Occipital lobe (tissue), 2 donors: ENCODE results near the gene SPHK1. TPM values are rescaled to one million over a fixed set of nuclear protein-coding genes. Genes with fewer than 3 reads are reported as not detected.

Source experiments
- DNase-seq: peaks from one replicate; lab custom pipeline; 2025; lab: John Stamatoyannopoulos, UW
- total RNA-seq: library from RNA; depleted of rRNA; stranded (reverse); fragments of >200 nt; gene quantifications from one replicate; pipeline ENCODE4 v1.2.3, GENCODE V29; 2014

SPHK1 gene
- total RNA-seq, 1 donor from 2014 or later: 0.78 TPM

DNA sequence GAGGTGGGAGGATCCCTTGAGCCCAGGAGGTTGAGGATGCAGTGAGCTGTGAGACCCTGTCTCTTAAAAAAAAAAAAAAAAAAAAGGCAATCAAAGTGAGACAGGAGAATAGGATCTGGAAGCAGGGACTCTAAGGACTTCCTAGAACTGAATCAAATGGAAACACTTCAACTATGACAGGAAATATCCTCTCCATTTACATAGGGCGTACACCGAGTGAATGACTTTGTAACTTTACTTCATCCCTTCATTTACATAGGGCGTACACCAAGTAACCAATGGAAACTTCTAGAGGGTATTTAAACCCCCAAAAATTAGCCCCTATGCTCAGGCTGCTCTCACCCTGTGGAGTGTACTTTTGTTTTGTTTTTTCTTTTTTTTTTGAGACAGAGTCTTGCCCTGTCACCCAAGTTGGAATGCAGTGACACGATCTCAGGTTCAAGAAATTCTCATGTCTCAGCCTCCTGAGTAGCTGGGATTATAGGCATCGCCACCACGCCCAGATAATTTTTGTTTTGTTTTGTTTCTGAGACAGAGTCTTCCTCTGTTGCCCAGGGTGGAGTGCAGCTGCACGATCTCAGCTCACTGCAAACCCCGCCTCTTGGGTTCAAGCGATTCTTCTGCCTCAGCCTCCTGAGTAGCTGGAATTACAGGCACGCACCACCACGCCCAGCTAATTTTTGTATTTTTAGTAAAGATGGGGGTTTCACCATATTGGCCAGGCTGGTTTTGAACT lies 21.1 kb upstream of the SPHK1 start:
- no peak for DNase-seq

GRCh38 chr17:76365256-76365903 lies 19.0 kb upstream of the SPHK1 start:
- no peak for DNase-seq

DNA sequence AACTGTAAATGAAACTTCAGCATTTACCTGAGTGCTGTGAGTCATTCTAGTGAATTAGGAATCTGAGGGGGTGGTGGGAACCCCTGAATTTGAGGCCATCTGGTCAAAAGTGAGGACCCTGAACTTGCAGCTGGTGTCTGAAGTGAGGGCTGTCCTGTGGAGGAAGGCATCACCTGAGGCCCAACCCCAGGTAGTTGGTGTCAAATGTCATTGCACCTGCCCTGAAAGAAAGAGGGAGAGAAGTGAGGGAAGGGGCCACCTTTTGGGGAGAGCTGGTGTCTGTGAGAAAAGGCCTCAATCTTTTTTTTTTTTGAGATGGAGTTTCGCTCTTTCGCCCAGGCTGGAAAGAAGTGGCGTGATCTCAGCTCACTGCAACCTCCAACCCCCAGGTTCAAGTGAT lies 18.2 kb upstream of the SPHK1 start:
- DNase-seq: no peak

- no peak for DNase-seq
Measured at GRCh38 chr17:76367642-76368041, 16.8 kb upstream of the SPHK1 start.

- DNase-seq: no peak
Measured at GRCh38 chr17:76368545-76368944, 15.9 kb upstream of the SPHK1 start.

DNA sequence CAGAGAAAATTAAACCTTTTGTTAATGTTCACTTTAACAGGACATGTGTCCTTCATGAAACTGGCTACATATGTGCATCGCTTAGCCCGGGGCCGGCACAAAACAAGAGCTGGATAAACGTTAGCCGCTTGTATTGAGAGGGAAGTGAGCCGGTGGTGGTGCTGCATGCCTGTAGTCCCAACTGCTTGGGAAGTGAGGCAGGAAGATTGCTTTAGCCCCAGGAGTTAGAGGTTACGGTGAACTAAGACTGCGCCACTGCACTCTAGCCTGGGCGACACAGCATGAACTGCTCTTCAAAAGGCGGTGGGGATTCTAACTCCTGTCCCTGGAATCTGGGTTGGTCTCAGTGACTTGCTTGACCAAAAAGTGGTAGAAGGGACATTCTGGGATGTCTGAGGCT lies 15.0 kb upstream of the SPHK1 start:
- DNase-seq: no peak

DNA sequence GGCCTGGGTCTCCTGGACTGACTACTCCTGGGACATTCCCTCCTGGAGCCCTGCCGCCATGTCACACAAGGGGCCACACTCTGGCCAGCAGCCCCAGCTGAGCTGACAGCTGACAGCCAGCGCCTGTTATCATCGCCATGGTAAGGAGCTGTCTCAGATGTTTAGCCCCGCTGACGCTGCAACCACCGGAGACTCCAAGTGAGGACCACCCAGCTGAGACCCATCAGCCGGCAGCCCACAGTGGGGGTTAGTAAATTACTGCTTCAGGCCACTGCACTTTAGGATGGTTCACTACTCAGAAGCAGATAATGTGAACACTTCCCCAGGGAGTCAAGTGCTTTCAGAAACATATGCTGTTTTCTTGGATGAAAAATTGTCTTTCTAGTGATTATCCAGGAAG lies 14.6 kb upstream of the SPHK1 start:
- no peak for DNase-seq

GRCh38 chr17:76370261-76370993 lies 14.0 kb upstream of the SPHK1 start:
- no peak for DNase-seq

- DNase-seq: no peak
Measured at GRCh38 chr17:76371656-76372628, 12.5 kb upstream of the SPHK1 start.

- DNase-seq: no peak
Measured at GRCh38 chr17:76376318-76377133, 7.9 kb upstream of the SPHK1 start.

- DNase-seq: no peak
Measured at GRCh38 chr17:76378548-76379274, 5.7 kb upstream of the SPHK1 start.

DNA sequence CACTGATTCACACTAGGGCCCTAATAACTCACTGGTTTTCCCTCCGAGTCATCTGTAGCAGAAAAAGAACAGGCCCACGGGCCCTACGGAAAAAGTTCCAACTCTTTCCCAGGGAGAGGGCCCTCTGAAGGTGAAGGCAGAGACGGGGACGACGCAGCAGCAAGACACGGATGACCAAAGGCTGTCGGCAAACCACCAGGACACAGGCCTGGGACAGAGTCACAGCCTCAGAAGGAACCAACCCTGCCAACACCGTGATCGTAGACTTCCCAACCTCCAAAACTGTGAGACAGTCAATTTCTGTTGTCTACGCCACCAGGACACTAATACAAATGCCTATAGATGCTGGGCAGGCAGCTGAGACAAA lies 5.2 kb upstream of the SPHK1 start:
- DNase-seq: no peak

DNA sequence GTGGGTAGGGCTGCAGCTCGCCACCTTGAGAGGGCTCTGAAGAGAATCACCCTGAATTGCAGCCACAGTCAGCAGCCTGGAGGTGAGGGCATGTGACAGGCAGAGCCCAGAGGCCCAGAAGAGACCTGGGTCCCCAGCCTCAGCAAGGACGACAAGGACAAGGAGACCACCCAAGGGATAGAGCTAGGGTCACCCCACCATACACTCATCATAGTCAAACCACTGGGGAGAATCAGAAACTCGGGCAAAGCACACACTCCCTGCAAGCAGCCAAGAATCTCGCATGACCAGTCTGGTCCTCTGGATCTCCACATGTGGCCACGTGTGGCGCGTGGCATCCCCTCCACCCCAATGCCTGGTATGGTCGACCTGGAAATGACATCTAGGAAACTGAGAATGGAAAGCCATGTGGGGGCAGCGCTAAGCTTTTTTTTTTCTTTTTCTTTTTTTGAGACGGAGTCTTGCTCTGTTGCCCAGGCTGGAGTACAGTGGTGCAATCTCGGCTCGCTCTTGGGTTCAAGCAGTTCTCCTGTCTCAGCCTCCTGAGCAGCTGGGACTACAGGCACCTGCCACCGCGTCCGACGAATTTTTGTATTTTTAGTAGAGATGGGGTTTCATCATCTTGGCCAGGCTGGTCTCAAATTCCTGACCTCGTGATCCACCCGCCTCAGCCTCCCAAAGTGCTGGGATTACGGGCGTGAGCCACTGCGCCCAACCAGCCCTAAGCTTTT lies 4.6 kb upstream of the SPHK1 start:
- no peak for DNase-seq

DNA sequence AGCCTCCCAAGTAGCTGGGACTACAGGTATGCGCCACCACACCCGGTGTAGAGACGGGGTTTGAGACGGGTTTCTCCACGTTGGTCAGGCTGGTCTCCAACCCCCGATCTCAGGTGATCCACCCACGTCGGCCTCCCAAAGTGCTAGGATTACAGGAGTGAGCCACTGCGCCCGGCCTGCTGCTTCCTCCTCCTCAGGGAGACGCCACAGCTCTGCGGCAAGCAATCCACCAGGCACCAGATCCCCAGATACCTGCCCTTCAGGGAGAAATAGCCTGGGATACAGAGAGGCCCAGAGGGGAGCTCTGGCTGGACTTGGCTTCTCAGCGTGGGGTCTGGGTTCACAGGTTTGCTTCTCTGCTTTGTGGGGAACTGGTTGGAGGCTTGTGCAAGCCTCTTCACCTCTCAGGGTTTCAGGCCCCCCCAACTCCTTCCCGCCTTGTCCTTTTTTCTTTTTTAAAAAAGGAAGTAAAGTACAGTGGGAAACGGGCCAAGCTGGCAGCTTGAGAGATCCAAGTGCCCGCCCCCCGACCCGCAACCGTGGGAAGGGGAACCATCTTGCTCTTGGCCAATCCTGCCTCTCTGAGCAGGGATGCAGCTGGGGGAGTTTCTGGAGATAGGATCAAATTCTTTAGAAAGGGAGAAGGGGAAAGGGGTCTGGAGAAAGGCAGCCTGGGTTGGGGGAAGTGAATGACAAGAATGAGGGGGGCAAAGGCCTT lies 2.6 kb upstream of the SPHK1 start:
- no peak for DNase-seq

DNA sequence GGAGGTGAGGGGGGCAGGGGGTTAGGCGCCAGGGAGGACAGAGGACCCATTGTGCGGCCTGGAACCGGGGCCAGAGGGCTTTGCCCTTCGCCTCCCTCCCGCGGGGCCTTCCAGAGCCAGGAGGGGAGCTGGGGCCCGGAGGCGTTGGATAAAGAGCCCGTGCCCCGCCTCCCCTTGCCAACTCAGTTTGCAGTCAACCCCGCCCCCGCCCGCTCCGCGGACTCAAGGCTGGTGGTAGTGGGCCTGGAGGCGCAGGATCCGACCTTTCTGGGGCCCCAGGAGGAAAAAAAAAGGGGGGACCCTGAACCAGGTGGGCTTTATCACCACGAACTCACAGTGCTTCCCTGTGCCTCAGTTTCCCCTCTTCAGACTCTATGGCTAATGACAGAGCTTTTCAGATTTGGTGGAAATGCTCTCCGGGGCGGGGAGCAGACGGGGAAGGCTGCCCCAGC lies 2.0 kb upstream of the SPHK1 start:
- no peak for DNase-seq

DNA sequence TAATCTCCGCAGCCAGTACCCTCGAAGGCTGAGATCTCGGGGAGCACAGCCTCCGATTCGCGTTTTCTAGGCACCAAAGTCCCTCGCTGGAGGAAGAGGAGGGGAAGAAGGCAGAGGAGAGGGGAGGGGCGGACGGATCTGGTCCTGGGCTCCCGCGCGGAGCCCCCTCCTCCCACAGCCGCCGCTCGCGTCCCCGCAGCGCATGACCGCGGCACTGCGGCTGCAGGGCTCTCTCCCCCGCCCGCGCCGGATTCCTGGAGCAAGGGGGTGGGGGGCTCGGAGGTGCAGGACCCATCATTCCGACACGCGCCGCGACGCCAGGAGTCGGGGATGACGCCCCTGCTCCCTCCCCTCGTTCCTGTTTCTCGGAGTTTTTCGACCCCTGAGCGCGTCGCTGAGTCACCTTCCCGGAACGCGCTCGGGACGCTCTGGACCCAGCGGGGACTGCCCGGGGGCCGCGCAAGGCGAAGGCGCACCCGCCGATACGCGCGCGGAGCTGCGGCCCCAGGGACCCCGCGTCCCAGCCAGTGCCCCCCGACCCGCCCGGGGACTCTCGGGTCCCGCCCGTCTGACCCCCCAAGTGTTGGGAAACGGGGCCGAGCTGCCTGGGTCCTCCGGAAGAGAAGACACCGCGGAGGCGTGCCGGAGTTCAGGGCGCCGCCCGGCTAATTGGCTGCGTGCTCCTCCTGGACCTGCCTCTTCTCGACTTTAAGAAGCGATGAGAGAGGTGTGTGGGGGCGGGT lies 1.4 kb upstream of the SPHK1 start:
- DNase-seq: no peak

- no peak for DNase-seq
Measured at GRCh38 chr17:76383546-76384221, 725 bp upstream of the SPHK1 start.
